A673 (cell line): Measurements from ENCODE around the gene C1orf210. TPM values are rescaled to one million over a fixed set of nuclear protein-coding genes. Genes with fewer than 3 reads are reported as not detected.

Source experiments
- Bru-seq: library from RNA; stranded (reverse); fragments of 400-500 nt; gene quantifications from one replicate; lab custom pipeline; 2021; lab: Mats Ljungman, UMichigan
- BruChase-seq, 2 experiments: library from RNA; stranded (reverse); fragments of 400-500 nt; gene quantifications; one replicate each; lab custom pipeline; 2021; lab: Mats Ljungman, UMichigan
- BruUV-seq: library from RNA; stranded (reverse); fragments of 400-500 nt; replicated peaks from 2 replicates; lab custom pipeline; 2021; lab: Mats Ljungman, UMichigan
- CTCF ChIA-PET: fragments of 300-600 bp; sonication (Branson Sonifier 250); formaldehyde crosslinking; loops from one replicate; lab custom pipeline; 2022; ENCODE audit warnings: antibody characterized with exemption; lab: Charles Lee
- POLR2A ChIA-PET: fragments of 300-600 bp; sonication (Branson Sonifier 250); formaldehyde crosslinking; loops from one replicate; lab custom pipeline; 2022; ENCODE audit warnings: antibody characterized with exemption; ENCODE audit not compliant: low non-redundant PET; lab: Charles Lee
- DNase-seq: peaks from one replicate; pipeline ENCODE4 v3.0.0-alpha.2; 2015; ENCODE audit warnings: low spot score
- H3K27ac ChIP-seq: fragments of 200-600 bp; sonication (generic); 2 replicates; pipeline ENCODE4 v1.5.1; 2016; ENCODE audit warnings: mixed run types, low read depth, mild to moderate bottlenecking, mixed read lengths, antibody characterized with exemption, low read length; ENCODE audit not compliant: poor library complexity, severe bottlenecking
- H3K27me3 ChIP-seq: fragments of 200-600 bp; sonication (generic); replicated peaks from 2 replicates; pipeline ENCODE4 v1.6.1; 2017; ENCODE audit warnings: mixed run types, low read depth, mild to moderate bottlenecking, mixed read lengths, antibody characterized with exemption, low read length; ENCODE audit not compliant: insufficient read depth, poor library complexity
- H3K36me3 ChIP-seq: fragments of 200-600 bp; sonication (generic); 2 replicates; pipeline ENCODE4 v1.6.1; 2016; ENCODE audit warnings: mixed run types, mild to moderate bottlenecking, mixed read lengths, antibody characterized with exemption, low read length; ENCODE audit not compliant: insufficient read depth, poor library complexity, severe bottlenecking
- H3K4me1 ChIP-seq: fragments of 200-600 bp; sonication (generic); 2 replicates; pipeline ENCODE4 v1.6.1; 2017; ENCODE audit warnings: mixed run types, mild to moderate bottlenecking, mixed read lengths, antibody characterized with exemption, low read length; ENCODE audit not compliant: insufficient read depth, poor library complexity, severe bottlenecking
- H3K4me3 ChIP-seq: fragments of 200-600 bp; sonication (generic); 2 replicates; pipeline ENCODE4 v1.5.1; 2016; ENCODE audit warnings: low read depth, mixed run types, mild to moderate bottlenecking, mixed read lengths, low read length; ENCODE audit not compliant: poor library complexity, severe bottlenecking
- H3K9me3 ChIP-seq: fragments of 200-600 bp; sonication (generic); 2 replicates; pipeline ENCODE4 v1.6.1; 2016; ENCODE audit warnings: mixed run types, low read depth, mild to moderate bottlenecking, mixed read lengths, antibody characterized with exemption, low read length; ENCODE audit not compliant: poor library complexity, severe bottlenecking
- CTCF ChIP-seq: fragments of 300-800, 200-600 bp; sonication (generic); conservative IDR thresholded peaks from 2 replicates; pipeline ENCODE4 v1.5.1; 2017; ENCODE audit warnings: low read depth, mild to moderate bottlenecking, antibody characterized with exemption, low read length, moderate library complexity, mixed read lengths
- EZH2 ChIP-seq: fragments of 200-600 bp; sonication (generic); IDR thresholded peaks from 2 replicates; pipeline ENCODE4 v1.6.1; 2017; ENCODE audit warnings: borderline replicate concordance, low read depth, mild to moderate bottlenecking, mixed read lengths, antibody characterized with exemption, low read length; ENCODE audit not compliant: poor library complexity, severe bottlenecking
- intact Hi-C: fragments of 100-400 bp; cut with micrococcal nuclease; formaldehyde crosslinking; loops from one replicate; pipeline ENCODE4 v1.10.0; 2022; ENCODE audit not compliant: unreplicated experiment
- long read RNA-seq: library from polyadenylated mRNA; stranded (forward); transcript quantifications from one replicate; pipeline ENCODE4 v2.0.0, GENCODE V29; 2022
- total RNA-seq: library from RNA; stranded (reverse); gene quantifications from 2 replicates; pipeline ENCODE4 v1.2.3, GENCODE V29; 2021

C1orf210 gene
- not detected in 2 replicates for total RNA-seq
- Bru-seq, nascent RNA, result not detected
- BruChase-seq, experiment 1, labeled RNA remaining after a 2-hour chase, result percentile 14 among the genes with signal in this experiment
- BruChase-seq, experiment 2, labeled RNA remaining after a 6-hour chase, result percentile 19 among the genes with signal in this experiment
- long read RNA-seq, result 0 reads

GRCh38 chr1:43285269-43285990 is at the start of gene C1orf210:
TSS of gene C1orf210 (minus strand) at chr1:43285581. CDS start at chr1:43283270, 2,311 bp downstream.
- Histone ChIP-seq H3K9me3 (no peaks in the 10 kb centered on the region), H3K4me3 (no peak within 1 kb of the TSS), H3K27me3 (no peaks in the 10 kb centered on the region), H3K4me1 (no peaks in the 10 kb centered on the region), H3K27ac (no peak within 1 kb of the TSS), H3K36me3 (no peaks in the 10 kb centered on the region)
- ChIA-PET CTCF (no interaction called here), POLR2A (no interaction called here)
- no TSS peak for BruUV-seq
- no peak for TF ChIP-seq CTCF
- TF ChIP-seq EZH2, result no peak
- intact Hi-C loops, result no loop called here
- DNase-seq, result no peak

- ChIA-PET POLR2A (no interaction called here), CTCF (no interaction called here)
- DNase-seq, result no peak
- Histone ChIP-seq H3K27me3 (no peaks in the 10 kb centered on the region), H3K9me3 (no peaks in the 10 kb centered on the region), H3K4me1 (peaks cover 7% of the 10 kb centered on the region), H3K36me3 (no peaks in the 10 kb centered on the region), H3K4me3 (no peak overlapping the region), H3K27ac (no peak overlapping the region)
- BruUV-seq, result no TSS peak
- intact Hi-C loops, result loop anchor here (5.0 kb wide), 1 partner anchor 87 kb away; no protein-coding TSS in a partner anchor
- no peak for TF ChIP-seq CTCF
Observed at GRCh38 chr1:43334453-43335205, 49.2 kb upstream of the C1orf210 start.

GRCh38 chr1:43331688-43332087 is 46.3 kb upstream of the C1orf210 start:
- H3K4me3 ChIP-seq, result no peak overlapping the region
- H3K27ac ChIP-seq, result no peak overlapping the region
- peaks cover 7% of the 10 kb centered on the region for H3K4me1 ChIP-seq
- intact Hi-C loops, result loop anchor here (5.0 kb wide), 1 partner anchor 84 kb away; no protein-coding TSS in a partner anchor
- no peak for DNase-seq
- ChIA-PET POLR2A (no interaction called here), CTCF (no interaction called here)
- no peaks in the 10 kb centered on the region for H3K27me3 ChIP-seq
- no peaks in the 10 kb centered on the region for H3K36me3 ChIP-seq
- TF ChIP-seq CTCF (no peak), EZH2 (no peak)
- peaks cover 11% of the 10 kb centered on the region for H3K9me3 ChIP-seq
- no TSS peak for BruUV-seq
